D721Med (cell line): ENCODE measurements around the gene ZBTB38.

Source experiments
- DNase-seq: peaks from one replicate; pipeline ENCODE4 v3.0.0; 2011; ENCODE audit warnings: low spot score; ENCODE audit not compliant: insufficient read length
- FAIRE-seq: peaks from 2 replicates; lab custom pipeline; 2011; peaks lifted over from hg19 to GRCh38; lab: Jason Lieb, UNC
- CTCF ChIP-seq: IDR thresholded peaks from 2 replicates; pipeline ENCODE4 v1.5.1; 2012; ENCODE audit warnings: mild to moderate bottlenecking, control low read depth; ENCODE audit not compliant: insufficient read depth; ENCODE audit errors: missing control alignments

The ZBTB38 gene

GRCh38 chr3:141392416-141392815, 24.1 kb downstream of the ZBTB38 start:
- no peak for DNase-seq
- no peak for TF ChIP-seq CTCF
- FAIRE-seq: no peak

- DNase-seq (no peak), FAIRE-seq (no peak)
- TF ChIP-seq CTCF: no peak
Measured at GRCh38 chr3:141392897-141393734, 24.8 kb downstream of the ZBTB38 start.

- no peak for FAIRE-seq
- no peak for TF ChIP-seq CTCF
Measured at GRCh38 chr3:141393735-141394076, 25.4 kb downstream of the ZBTB38 start.

GRCh38 chr3:141394560-141394959, 26.3 kb downstream of the ZBTB38 start:
- no peak for TF ChIP-seq CTCF
- DNase-seq (no peak), FAIRE-seq (no peak)

More at GRCh38 chr3:141393735-141394076, 25.4 kb downstream of the ZBTB38 start:
- no peak for DNase-seq

- no peak for DNase-seq
- no peak for FAIRE-seq
Measured at GRCh38 chr3:141395005-141395589, 26.8 kb downstream of the ZBTB38 start.

GRCh38 chr3:141397996-141398395, 29.7 kb downstream of the ZBTB38 start:
- no peak for TF ChIP-seq CTCF
- DNase-seq: no peak
- FAIRE-seq: no peak

More at GRCh38 chr3:141395005-141395589, 26.8 kb downstream of the ZBTB38 start:
- no peak for TF ChIP-seq CTCF

GRCh38 chr3:141399200-141399599, 30.9 kb downstream of the ZBTB38 start:
- FAIRE-seq: no peak
- no peak for TF ChIP-seq CTCF
- DNase-seq: no peak
